Caco-2 (cell line): ENCODE data around the gene LRRN4. TPM values are rescaled to one million over a fixed set of nuclear protein-coding genes. Genes with fewer than 3 reads are reported as not detected.

Source experiments
- BruUV-seq: library from RNA; stranded (reverse); fragments of 400-500 nt; replicated peaks from 2 replicates; lab custom pipeline; 2021; lab: Mats Ljungman, UMichigan
- CTCF ChIA-PET: fragments of 300-600 bp; sonication (Branson Sonifier 250); formaldehyde crosslinking; loops from one replicate; lab custom pipeline; 2022; ENCODE audit warnings: antibody characterized with exemption; lab: Charles Lee
- POLR2A ChIA-PET: fragments of 300-600 bp; sonication (Branson Sonifier 250); formaldehyde crosslinking; loops from one replicate; lab custom pipeline; 2022; ENCODE audit warnings: antibody characterized with exemption; lab: Charles Lee
- DNase-seq, 2 experiments: peaks; one replicate each; pipeline versions ENCODE4 v3.0.0 to v3.0.0-alpha.2; 2020 to 2022
- H3K27me3 ChIP-seq: replicated peaks from 2 replicates; pipeline ENCODE4 v1.6.0; 2011; ENCODE audit warnings: low read length; ENCODE audit not compliant: control insufficient read depth, insufficient read depth
- H3K36me3 ChIP-seq: 2 replicates; pipeline ENCODE4 v1.5.1; 2011; ENCODE audit warnings: low read length; ENCODE audit not compliant: control insufficient read depth, insufficient read depth
- H3K4me1 ChIP-seq: fragments of 250-450 bp; sonication (Bioruptor Pico); 2 replicates; pipeline ENCODE4 v1.5.1; 2020; ENCODE audit warnings: mild to moderate bottlenecking
- H3K4me3 ChIP-seq: 2 replicates; pipeline ENCODE4 v1.5.1; 2011; ENCODE audit warnings: low read depth, mild to moderate bottlenecking, control low read depth, low read length
- H3K9me3 ChIP-seq: fragments of 250-450 bp; sonication (Bioruptor Pico); 2 replicates; pipeline ENCODE4 v1.5.1; 2020; ENCODE audit warnings: mild to moderate bottlenecking, moderate library complexity
- H3K27ac Mint-ChIP-seq: one replicate; pipeline ENCODE4 v1.8.0; 2022; ENCODE audit warnings: mixed read lengths; ENCODE audit not compliant: unreplicated experiment
- H3K27me3 Mint-ChIP-seq: one replicate; pipeline ENCODE4 v1.8.0; 2022; ENCODE audit warnings: mixed read lengths; ENCODE audit not compliant: insufficient read depth, unreplicated experiment
- H3K36me3 Mint-ChIP-seq: one replicate; pipeline ENCODE4 v1.8.0; 2022; ENCODE audit warnings: mild to moderate bottlenecking, mixed read lengths; ENCODE audit not compliant: insufficient read depth, unreplicated experiment
- H3K4me1 Mint-ChIP-seq: one replicate; pipeline ENCODE4 v1.8.0; 2022; ENCODE audit warnings: low read depth, mixed read lengths; ENCODE audit not compliant: unreplicated experiment
- H3K4me3 Mint-ChIP-seq: one replicate; pipeline ENCODE4 v1.8.0; 2022; ENCODE audit warnings: mild to moderate bottlenecking, moderate library complexity, mixed read lengths; ENCODE audit not compliant: unreplicated experiment
- H3K9me3 Mint-ChIP-seq: one replicate; pipeline ENCODE4 v1.8.0; 2022; ENCODE audit warnings: mixed read lengths; ENCODE audit not compliant: unreplicated experiment
- CTCF ChIP-seq, 2 experiments: fragments of 200-600 bp in 1 of 2; IDR thresholded peaks; 1 replicate in 1 of 2; 2 replicates in 1 of 2; pipeline versions ENCODE4 v1.5.1 to v1.8.0; 2011 to 2022; ENCODE audit warnings: antibody characterized with exemption in 1 of 2, control low read depth in 1 of 2, inconsistent platforms in 1 of 2, low read depth in 1 of 2, low read length in 1 of 2, mild to moderate bottlenecking in 1 of 2, moderate library complexity in 1 of 2; ENCODE audit not compliant: insufficient read depth in 1 of 2, severe bottlenecking in 1 of 2, unreplicated experiment in 1 of 2
- intact Hi-C: fragments of 100-400 bp; cut with micrococcal nuclease; formaldehyde crosslinking; loops from one replicate; pipeline ENCODE4 v1.10.0; 2022; ENCODE audit not compliant: unreplicated experiment
- total RNA-seq: library from RNA; stranded (reverse); gene quantifications from 2 replicates; pipeline ENCODE4 v1.2.3, GENCODE V29; 2022

LRRN4 gene
- total RNA-seq, 1 experiment from 2014 or later = 17.9 TPM

DNA sequence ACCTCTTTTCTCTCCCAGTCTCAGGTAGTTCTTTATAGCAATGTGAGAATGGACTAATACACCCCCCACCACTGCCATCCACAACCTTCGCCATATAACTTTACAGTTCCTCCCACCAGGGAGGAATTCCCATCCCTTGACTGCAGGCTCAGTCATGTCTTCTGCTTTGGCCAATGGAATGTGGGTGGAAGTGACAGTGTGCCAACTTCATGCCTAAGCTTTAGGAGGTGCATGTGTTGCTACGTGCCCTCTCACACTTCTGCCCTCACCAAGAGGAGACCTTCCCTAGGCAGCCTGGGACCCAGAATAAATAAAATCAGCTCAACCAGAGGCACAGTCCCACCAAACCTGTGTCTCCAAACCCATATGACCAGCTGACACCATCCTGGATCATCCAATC, 33.0 kb upstream of the LRRN4 start:
- intact Hi-C loops = no loop called here
- CTCF ChIA-PET = no interaction called here
- Mint-ChIP-seq H3K27ac (no peak overlapping the region), H3K9me3 (no peaks in the 10 kb centered on the region), H3K27me3 (no peaks in the 10 kb centered on the region), H3K4me1 (no peaks in the 10 kb centered on the region), H3K4me3 (no peak overlapping the region), H3K36me3 (peaks cover 68% of the 10 kb centered on the region)
- no peak for DNase-seq
- TF ChIP-seq CTCF (IDR thresholded peaks at IDR 0.05; ENCODE audit: insufficient read depth in 1 of 2, low read depth in 1 of 2, low read length in 1 of 2, severe bottlenecking in 1 of 2, unreplicated experiment in 1 of 2) = no peak
- H3K9me3 ChIP-seq = no peaks in the 10 kb centered on the region
- H3K27me3 ChIP-seq = no peaks in the 10 kb centered on the region
- H3K4me3 ChIP-seq = no peak overlapping the region
- H3K4me1 ChIP-seq = no peaks in the 10 kb centered on the region
- BruUV-seq = no TSS peak
- H3K36me3 ChIP-seq = peaks cover 2% of the 10 kb centered on the region
- POLR2A ChIA-PET = no interaction called here

- POLR2A ChIA-PET = no interaction called here
- H3K9me3 Mint-ChIP-seq = no peaks in the 10 kb centered on the region
- peaks cover 2% of the 10 kb centered on the region for H3K36me3 ChIP-seq
- intact Hi-C loops = no loop called here
- H3K27me3 Mint-ChIP-seq = no peaks in the 10 kb centered on the region
- TF ChIP-seq CTCF (IDR thresholded peaks at IDR 0.05; ENCODE audit: insufficient read depth in 1 of 2, low read depth in 1 of 2, low read length in 1 of 2, severe bottlenecking in 1 of 2, unreplicated experiment in 1 of 2) = no peak
- no peaks in the 10 kb centered on the region for H3K4me1 Mint-ChIP-seq
- H3K4me3 ChIP-seq = no peak overlapping the region
- H3K36me3 Mint-ChIP-seq = peaks cover 62% of the 10 kb centered on the region
- H3K9me3 ChIP-seq = no peaks in the 10 kb centered on the region
- CTCF ChIA-PET = interaction anchor here (0.7 kb wide), 2 partner anchors 638 to 728 kb away, joined by 3 to 4 read pairs; no protein-coding TSS in a partner anchor
- no peak overlapping the region for H3K27ac Mint-ChIP-seq
- H3K4me3 Mint-ChIP-seq = no peak overlapping the region
- no TSS peak for BruUV-seq
- H3K27me3 ChIP-seq = no peaks in the 10 kb centered on the region
- no peaks in the 10 kb centered on the region for H3K4me1 ChIP-seq
- no peak for DNase-seq
Measured at GRCh38 chr20:6083926-6084325, 30.1 kb upstream of the LRRN4 start.

GRCh38 chr20:6081236-6081635, 27.4 kb upstream of the LRRN4 start:
- peaks cover 46% of the 10 kb centered on the region for H3K36me3 Mint-ChIP-seq
- no peak overlapping the region for H3K4me3 ChIP-seq
- ChIA-PET POLR2A (no interaction called here), CTCF (no interaction called here)
- H3K27ac Mint-ChIP-seq = no peak overlapping the region
- peaks cover 3% of the 10 kb centered on the region; the same call in 1 of the 2 replicates for H3K36me3 ChIP-seq
- no peak overlapping the region for H3K4me3 Mint-ChIP-seq
- H3K4me1 ChIP-seq = peaks cover 9% of the 10 kb centered on the region
- H3K4me1 Mint-ChIP-seq = no peaks in the 10 kb centered on the region
- intact Hi-C loops = no loop called here
- no TSS peak for BruUV-seq
- no peaks in the 10 kb centered on the region for H3K27me3 Mint-ChIP-seq
- H3K9me3 Mint-ChIP-seq = no peaks in the 10 kb centered on the region
- no peak for DNase-seq
- no peak for TF ChIP-seq CTCF (IDR thresholded peaks at IDR 0.05; ENCODE audit: insufficient read depth in 1 of 2, low read depth in 1 of 2, low read length in 1 of 2, severe bottlenecking in 1 of 2, unreplicated experiment in 1 of 2)
- no peaks in the 10 kb centered on the region for H3K9me3 ChIP-seq
- H3K27me3 ChIP-seq = no peaks in the 10 kb centered on the region
